HepG2 (cell line): ENCODE data around the gene ACTG2. TPM values are rescaled to one million over a fixed set of nuclear protein-coding genes. Genes with fewer than 3 reads are reported as not detected.
A peak's percentile ranks its signal among the peaks of the same experiment; 100 is the strongest.

Source experiments
- GATAD1 ChIP-seq: IDR thresholded peaks from 2 replicates; pipeline ENCODE4 v1.6.1; 2016; ENCODE audit warnings: missing genetic modification reagents, missing compliant biosample characterization
- HHEX ChIP-seq: IDR thresholded peaks from 2 replicates; pipeline ENCODE4 v1.6.1; 2016; ENCODE audit warnings: control low read depth
- KDM4B ChIP-seq: sonication (generic); formaldehyde crosslinking; IDR thresholded peaks from 2 replicates; pipeline ENCODE4 v1.4.0; 2020; ENCODE audit warnings: missing genetic modification reagents
- NR2F6 ChIP-seq, 2 experiments: IDR thresholded peaks; 2 replicates each; pipeline ENCODE4 v1.6.1; 2016; ENCODE audit warnings: antibody characterized with exemption in 1 of 2, mild to moderate bottlenecking in 1 of 2
- NR3C1 ChIP-seq: sonication (generic); formaldehyde crosslinking; IDR thresholded peaks from 2 replicates; pipeline ENCODE4 v1.4.0; 2020; ENCODE audit warnings: missing genetic modification reagents
- SNAI1 ChIP-seq: sonication (generic); formaldehyde crosslinking; IDR thresholded peaks from 2 replicates; pipeline ENCODE4 v1.5.0; 2020; ENCODE audit warnings: mild to moderate bottlenecking, missing genetic modification reagents, borderline replicate concordance
- TCF12 ChIP-seq, 2 experiments: fragments of 450-650 bp in 1 of 2; sonication (generic) in 1 of 2; formaldehyde crosslinking in 1 of 2; IDR thresholded peaks; 2 replicates each; pipeline versions ENCODE4 v1.6.1 to v1.8.0; 2017 to 2022; ENCODE audit warnings: antibody characterized with exemption in 1 of 2, mild to moderate bottlenecking in 1 of 2, missing genetic modification reagents in 1 of 2, moderate library complexity in 1 of 2
- TFAP4 ChIP-seq: sonication (generic); IDR thresholded peaks from 2 replicates; pipeline ENCODE4 v1.6.1; 2016; ENCODE audit warnings: low read depth, borderline replicate concordance
- ZBTB40 ChIP-seq, 2 experiments: fragments of 450-650 bp in 1 of 2; sonication (generic) in 1 of 2; formaldehyde crosslinking in 1 of 2; IDR thresholded peaks; 2 replicates each; pipeline versions ENCODE4 v1.6.1 to v1.8.0; 2016 to 2022; ENCODE audit warnings: antibody characterized with exemption in 1 of 2, mild to moderate bottlenecking in 1 of 2, missing genetic modification reagents in 1 of 2
- ZMYM4 ChIP-seq: sonication (generic); formaldehyde crosslinking; IDR thresholded peaks from 2 replicates; pipeline ENCODE4 v1.8.1; 2023; ENCODE audit warnings: mild to moderate bottlenecking, missing genetic modification reagents
- ZNF24 ChIP-seq: fragments of 450-650 bp; IDR thresholded peaks from 2 replicates; pipeline ENCODE4 v1.6.1; 2017; ENCODE audit warnings: antibody characterized with exemption, mild to moderate bottlenecking
- ZNF816 ChIP-seq: sonication (generic); formaldehyde crosslinking; IDR thresholded peaks from 2 replicates; pipeline ENCODE4 v1.8.0; 2022; ENCODE audit warnings: missing genetic modification reagents, mild to moderate bottlenecking, borderline replicate concordance
- polyA plus RNA-seq, 8 experiments: library from polyadenylated mRNA; depleted of rRNA in 3 of 8; stranded (reverse) in 7 of 8; unstranded in 1 of 8; fragments of >200 nt; fragmentation: Illumina TruSeq in 4 of 8; extraction: Trizol in 4 of 8; gene quantifications; 2 replicates each; pipeline versions ENCODE4 v1.2.1 to v1.2.3, GENCODE V29; 2011 to 2016; ENCODE audit warnings: low read depth in 4 of 8, missing spikeins in 1 of 8, mixed read lengths in 1 of 8; ENCODE audit not compliant: insufficient read depth in 1 of 8
- total RNA-seq, 5 experiments: library from RNA; depleted of rRNA; stranded (reverse); fragments of >200 nt; fragmentation: Illumina TruSeq; extraction: Trizol; gene quantifications; 2 replicates each; pipeline ENCODE4 v1.2.3, GENCODE V29; 2016; ENCODE audit warnings: low read depth in 1 of 5

The ACTG2 gene
- total and polyA plus RNA-seq, 2 of the 13 experiments (the other 11 are each of a cell fraction or from before 2014, with no cell fraction given), result 0.13 TPM; not detected in 1

- TF ChIP-seq NR3C1 (CRISPR knock-in tag), result no peak
- TF ChIP-seq NR2F6 (IDR thresholded peaks at IDR 0.05), result 0 out of 2 replicates have a peak, but pooled peaks have one; percentile 23
- TF ChIP-seq NR2F6 (CRISPR knock-in tag; IDR thresholded peaks at IDR 0.05), result peak; percentile 36; the same call in 1 of the 2 replicates
- TF ChIP-seq ZBTB40 (IDR thresholded peaks at IDR 0.05), result no peak
- TF ChIP-seq ZBTB40 (CRISPR knock-in tag; IDR thresholded peaks at IDR 0.05), result no peak
- TF ChIP-seq GATAD1 (CRISPR knock-in tag), result no peak
- TF ChIP-seq ZNF24, result no peak
- no peak for TF ChIP-seq HHEX (CRISPR knock-in tag)
- TF ChIP-seq ZNF816, result no peak
- no peak for TF ChIP-seq ZMYM4
- TF ChIP-seq TFAP4, result 0 out of 2 replicates have a peak, but pooled peaks have one; percentile 37
- no peak for TF ChIP-seq KDM4B
- no peak for TF ChIP-seq SNAI1 (CRISPR knock-in tag)
- TF ChIP-seq TCF12 (IDR thresholded peaks at IDR 0.05), result no peak
- TF ChIP-seq TCF12 (CRISPR knock-in tag; IDR thresholded peaks at IDR 0.05), result no peak
These were observed 15.1 kb downstream of the ACTG2 start (continued) for GRCh38 chr2:73907840-73908452.
